Lung microvascular endothelial cell (primary cell): ENCODE results near the gene LACTBL1. TPM values are rescaled to one million over a fixed set of nuclear protein-coding genes. Genes with fewer than 3 reads are reported as not detected.
A peak's percentile ranks its signal among the peaks of the same experiment; 100 is the strongest.

Experiments used
- DNase-seq, 2 donors: peaks; one replicate each; pipeline versions ENCODE4 v3.0.0 to v3.0.0-alpha.2; 2010; ENCODE audit warnings: low read depth in 2 of 2
- total RNA-seq: library from RNA; depleted of rRNA; stranded (reverse); fragments of >200 nt; gene quantifications from 2 replicates; pipeline ENCODE4 v1.2.1, GENCODE V29; 2014

Gene LACTBL1
- total RNA-seq, 1 donor from 2014 or later, result not detected

- no peak for DNase-seq
Measured at GRCh38 chr1:22944346-22945055, 28.2 kb downstream of the LACTBL1 start.

DNA sequence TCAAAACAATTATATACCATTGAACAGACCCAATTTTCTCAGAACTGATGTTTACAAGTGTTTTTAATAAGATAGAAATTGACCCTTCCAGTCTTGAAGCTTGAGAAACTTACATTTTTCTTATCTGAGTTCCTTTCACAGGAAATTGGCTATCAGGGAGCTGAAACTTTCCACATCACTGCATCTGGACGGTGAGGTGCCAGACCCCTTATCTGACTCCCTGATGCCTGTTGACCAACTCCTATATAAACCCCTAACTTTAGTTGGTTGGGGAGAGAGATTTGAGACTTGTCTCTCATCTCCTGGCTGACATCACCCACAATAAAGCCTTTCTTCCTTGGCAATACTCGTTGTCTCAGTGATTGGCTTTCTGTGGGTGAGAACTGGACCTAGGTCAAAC, 31.4 kb downstream of the LACTBL1 start:
- no peak for DNase-seq

DNA sequence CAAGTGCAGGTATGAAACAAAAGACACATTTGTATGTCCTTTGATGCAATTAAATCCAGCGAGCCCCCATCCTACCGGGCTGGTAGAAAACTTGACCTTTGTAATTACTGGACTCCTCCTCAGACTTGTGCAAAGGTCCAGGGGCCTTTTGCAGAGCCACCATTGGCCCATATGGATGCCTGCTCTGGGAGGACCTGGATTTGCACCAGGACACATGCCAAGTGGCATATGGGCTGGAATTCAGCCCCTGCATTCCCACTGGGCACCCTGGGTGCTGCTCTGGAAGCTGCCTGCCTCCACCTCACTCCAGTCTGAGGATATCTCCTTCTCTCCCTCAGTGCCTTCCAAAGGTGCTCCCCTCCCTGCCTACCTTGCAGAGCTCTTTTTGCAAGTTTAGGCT, 36.0 kb downstream of the LACTBL1 start:
- no peak for DNase-seq

DNA sequence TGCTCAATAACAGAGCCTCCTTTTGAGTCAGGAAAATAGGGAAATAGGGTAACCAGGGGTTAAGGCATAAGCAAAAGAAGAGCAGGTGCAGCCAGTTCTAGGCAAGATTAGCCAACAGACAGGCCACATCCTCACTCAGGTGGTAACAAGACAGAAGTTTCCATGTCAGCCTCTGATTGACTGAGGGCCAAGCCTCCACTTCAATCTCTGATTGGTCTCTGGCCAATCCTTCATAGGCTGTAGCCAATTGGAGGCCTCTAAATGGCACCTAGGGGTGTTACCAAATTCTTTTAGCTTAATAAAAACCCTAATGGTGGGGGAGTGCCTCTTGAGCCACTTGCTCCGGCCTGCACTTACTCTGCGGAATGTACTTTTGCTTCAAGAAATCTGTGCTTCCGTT, 37.2 kb downstream of the LACTBL1 start:
- no peak for DNase-seq

- no peak for DNase-seq
Measured at GRCh38 chr1:22932803-22933470, 39.7 kb downstream of the LACTBL1 start.

GRCh38 chr1:22930240-22930912, 42.3 kb downstream of the LACTBL1 start:
- DNase-seq, result peak; percentile 45 to 69

GRCh38 chr1:22925111-22925510, 47.6 kb downstream of the LACTBL1 start:
- DNase-seq, result no peak

DNA sequence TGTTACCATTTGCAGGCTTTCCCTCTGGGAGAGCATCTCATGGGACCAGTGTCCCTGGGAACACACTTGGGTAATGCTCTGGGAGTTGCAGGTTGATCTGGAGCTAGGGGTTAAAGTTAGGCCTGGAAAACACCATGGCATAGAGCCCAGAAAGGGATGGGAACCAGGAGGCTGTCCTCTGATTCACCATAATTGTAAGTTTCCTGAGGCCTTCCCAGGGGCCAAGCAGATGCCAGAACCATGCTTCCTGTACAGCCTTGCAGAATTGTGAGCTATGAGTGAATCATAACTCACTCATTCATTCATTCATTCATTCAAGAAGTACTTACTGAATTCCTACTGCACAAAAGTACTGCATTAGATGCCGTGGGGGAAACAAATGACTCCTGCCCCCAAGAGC, 50.0 kb downstream of the LACTBL1 start:
- peak; percentile 74 to 91 for DNase-seq

DNA sequence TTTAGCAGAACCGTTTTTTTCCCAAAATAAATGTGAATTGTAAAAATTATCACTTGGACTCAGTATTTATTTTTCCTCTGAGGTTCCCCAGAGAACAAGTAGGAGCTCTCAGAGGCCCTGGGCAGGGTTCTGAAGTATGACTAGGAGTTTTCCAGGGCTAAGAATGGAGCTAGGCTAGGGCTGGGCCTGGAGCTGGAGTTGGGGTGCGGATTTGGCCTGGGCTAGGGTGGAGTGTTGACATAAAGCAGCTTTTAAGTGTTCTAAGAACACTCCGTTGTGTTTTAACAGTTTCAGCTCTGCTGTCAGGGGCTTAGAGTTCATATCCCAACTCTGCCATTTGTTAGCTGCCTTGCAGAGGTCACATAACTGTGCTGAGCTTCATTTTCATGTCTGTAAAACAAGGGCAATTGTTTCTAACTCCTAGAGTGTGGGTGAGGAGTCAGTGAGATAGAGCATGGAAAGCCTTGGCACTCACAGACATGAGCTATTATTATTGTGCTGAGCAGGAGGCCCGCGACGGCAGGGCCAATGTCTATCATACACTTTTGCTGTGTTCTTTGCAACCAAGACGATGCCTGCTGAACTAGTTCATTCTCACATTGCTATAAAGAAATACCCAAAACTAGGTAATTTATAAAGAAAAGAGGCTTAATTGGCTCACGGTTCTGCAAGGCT, 51.1 kb downstream of the LACTBL1 start:
- no peak for DNase-seq

GRCh38 chr1:22920734-22921451, 51.8 kb downstream of the LACTBL1 start:
- peak; percentile 23 to 75 for DNase-seq

DNA sequence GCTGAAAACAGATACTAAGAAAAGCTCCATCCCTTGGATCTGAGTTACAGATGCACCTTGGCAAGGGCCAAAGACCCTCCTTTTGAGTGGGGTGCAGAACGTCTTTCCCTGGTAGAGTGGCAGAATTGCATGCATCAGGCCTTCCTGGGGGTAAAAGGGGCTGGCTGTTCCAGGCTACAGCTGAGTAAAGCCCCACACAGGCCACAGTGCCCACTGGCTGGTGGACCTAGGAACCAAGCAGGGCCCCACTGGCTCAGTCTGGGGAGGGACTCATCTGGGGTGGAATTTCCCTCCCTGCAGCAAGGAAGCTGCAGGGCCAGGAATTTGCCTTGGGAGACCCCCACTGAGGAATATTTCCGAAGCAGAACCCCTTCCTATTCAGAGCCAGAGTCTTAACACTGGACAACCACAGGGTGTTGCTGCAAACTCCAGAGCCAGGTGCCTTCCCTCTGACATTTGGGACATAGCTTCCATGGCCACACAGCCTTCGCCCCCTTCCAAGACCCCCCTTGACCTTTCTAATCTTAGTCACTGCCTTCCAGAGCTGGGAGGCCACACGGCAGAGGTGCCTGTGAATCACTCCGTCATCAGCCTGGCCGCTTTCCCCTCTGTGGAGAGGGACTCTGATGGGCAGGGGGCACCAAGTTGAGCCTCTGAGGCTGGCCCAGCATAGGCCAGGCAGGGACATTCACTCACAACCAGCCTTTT, 52.5 kb downstream of the LACTBL1 start:
- DNase-seq, result no peak

GRCh38 chr1:22919341-22920025, 53.2 kb downstream of the LACTBL1 start:
- DNase-seq, result no peak

GRCh38 chr1:22918644-22919043, 54.0 kb downstream of the LACTBL1 start:
- no peak for DNase-seq

- DNase-seq, result no peak
Measured at GRCh38 chr1:22917989-22918388, 54.7 kb downstream of the LACTBL1 start.

DNA sequence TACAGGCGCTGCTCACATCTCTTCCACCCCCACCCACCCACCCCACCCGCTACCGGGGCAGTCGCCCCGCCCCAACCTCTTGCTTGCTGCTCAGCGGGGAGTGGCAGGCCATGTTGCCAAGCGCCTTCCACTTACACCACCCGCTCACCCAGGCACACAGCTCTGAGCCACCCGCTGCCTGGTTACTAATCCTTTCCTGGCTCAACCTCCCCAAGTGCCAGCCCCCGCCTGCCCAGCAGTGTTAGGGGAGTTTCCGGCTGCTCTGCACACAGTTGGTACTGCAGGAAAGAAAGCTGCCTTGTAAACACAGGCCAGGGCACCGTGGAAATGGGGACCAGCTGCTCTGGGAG, 56.2 kb downstream of the LACTBL1 start:
- peak; percentile 29 to 47 for DNase-seq

GRCh38 chr1:22915816-22916470, 56.7 kb downstream of the LACTBL1 start:
- DNase-seq, result peak; percentile 19 to 68

GRCh38 chr1:22915231-22915630, 57.4 kb downstream of the LACTBL1 start:
- DNase-seq, result peak in 1 of 2 donors; percentile 19

- DNase-seq, result no peak
Measured at GRCh38 chr1:22914633-22915217, 57.9 kb downstream of the LACTBL1 start.

DNA sequence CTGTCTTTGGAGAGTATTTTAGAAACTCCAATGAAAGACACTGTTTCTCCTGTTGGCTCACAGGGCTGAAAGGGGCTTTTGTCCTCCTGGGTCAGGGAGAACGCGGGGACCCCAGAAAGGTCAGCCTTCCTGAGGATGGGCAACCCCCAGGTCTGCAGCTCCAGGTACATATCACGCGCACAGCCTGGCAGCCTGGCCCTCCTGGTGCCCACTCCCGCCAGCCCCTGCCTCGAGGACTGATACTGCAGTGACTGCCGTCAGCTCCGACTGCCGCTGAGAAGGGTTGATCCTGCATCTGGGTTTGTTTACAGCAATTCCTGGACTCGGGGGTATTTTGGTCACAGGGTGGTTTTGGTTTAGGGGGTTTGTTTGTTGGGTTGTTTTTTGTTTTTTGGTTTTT, 58.5 kb downstream of the LACTBL1 start:
- no peak for DNase-seq
